NB4 (cell line): Measurements from ENCODE around the gene KPNA3.

Source experiments
- CTCF ChIP-seq: IDR thresholded peaks from one replicate; pipeline ENCODE4 v1.5.1; 2012; ENCODE audit warnings: low read depth, low read length
- MAX ChIP-seq: IDR thresholded peaks from 2 replicates; pipeline ENCODE4 v1.6.1; 2011; ENCODE audit warnings: low read depth, low read length
- MYC ChIP-seq: IDR thresholded peaks from 2 replicates; pipeline ENCODE4 v1.6.1; 2011; ENCODE audit warnings: low read depth, low read length
- POLR2A ChIP-seq: IDR thresholded peaks from 2 replicates; pipeline ENCODE4 v1.6.1; 2011; ENCODE audit warnings: mild to moderate bottlenecking; ENCODE audit not compliant: insufficient read length; ENCODE audit errors: extremely low read depth

GRCh38 chr13:49772828-49773227 lies 19.7 kb downstream of the KPNA3 start:
- TF ChIP-seq MAX: no peak
- no peak for TF ChIP-seq CTCF
- TF ChIP-seq MYC: no peak
- TF ChIP-seq POLR2A: no peak
